Measurements from ENCODE around the gene ANKRD6.

ANKRD6 gene

DNA sequence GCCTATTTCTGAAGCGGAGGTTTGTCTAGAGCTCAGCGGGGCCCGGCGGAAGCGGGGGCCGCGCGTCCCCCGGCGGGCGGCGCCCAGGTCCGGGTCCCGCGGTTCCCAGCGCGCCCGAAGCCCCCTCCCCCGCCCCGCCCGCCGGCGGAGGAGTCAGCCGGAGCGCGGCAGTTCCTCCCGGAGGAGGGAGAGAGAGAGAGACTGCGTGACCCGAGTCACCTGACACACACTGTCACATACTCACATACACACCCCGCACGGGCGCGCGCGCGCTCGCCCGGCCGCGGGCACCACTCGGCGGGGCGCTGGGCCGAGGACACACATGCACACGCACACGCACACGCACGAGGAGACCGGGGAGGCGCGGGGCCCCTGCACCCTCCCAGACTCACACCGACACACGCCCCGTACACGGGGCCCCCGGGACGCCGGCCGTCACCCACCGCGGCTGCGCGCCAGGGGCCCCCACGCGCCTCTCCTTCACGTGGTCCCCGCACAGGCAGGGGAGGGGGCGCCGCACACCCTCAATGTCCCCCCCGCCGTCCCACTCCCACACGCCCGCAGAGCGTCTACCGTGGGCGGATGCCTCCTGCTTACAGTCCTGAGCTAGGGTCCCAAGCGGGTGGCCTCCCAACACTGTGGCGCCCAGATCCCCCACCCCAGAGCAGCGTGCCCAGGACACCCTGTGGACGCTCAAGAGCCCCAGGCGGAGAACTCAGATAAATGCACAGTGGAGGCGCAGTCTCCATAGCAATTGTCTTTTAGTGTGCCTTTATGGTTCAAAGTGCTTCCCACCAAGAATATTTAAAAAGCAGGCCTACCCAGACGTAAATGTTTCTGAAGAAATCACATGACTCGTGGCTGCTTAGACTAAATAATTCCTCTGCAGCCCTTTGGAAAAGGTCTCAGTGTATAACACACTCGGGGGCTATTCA is 20.6 kb upstream of the ANKRD6 start, which contains the start of gene RRAGD:
Gene RRAGD (minus strand): TSS at position 203 of the 935 bp plus-strand sequence. CDS start 280 bp downstream, outside the sequence.
- DNase-seq (ENCODE audit: extremely low spot score, insufficient read length, low read depth): peak; percentile 43
- FAIRE-seq: no peak

DNA sequence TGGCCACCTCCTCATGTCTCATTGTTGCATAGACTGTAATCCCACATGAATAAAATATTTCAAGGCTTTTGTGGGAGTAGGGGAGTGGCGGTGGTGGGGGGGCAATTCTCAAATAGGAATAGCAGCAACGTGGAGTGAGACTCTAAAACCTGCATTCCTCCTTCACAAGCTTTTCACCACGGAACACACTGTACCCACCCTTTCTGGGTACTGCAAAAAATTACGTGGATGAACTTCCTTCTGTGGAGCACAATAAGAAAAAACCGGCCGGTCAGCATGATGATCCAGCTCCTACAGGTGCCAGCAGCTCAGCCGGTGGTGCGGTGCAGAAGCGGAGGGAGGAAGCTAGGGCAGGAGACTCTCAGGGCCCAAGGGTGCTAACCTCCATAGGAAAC is 19.9 kb upstream of the ANKRD6 start:
- FAIRE-seq (no peak), DNase-seq (ENCODE audit: extremely low spot score, insufficient read length, low read depth) (no peak)

DNA sequence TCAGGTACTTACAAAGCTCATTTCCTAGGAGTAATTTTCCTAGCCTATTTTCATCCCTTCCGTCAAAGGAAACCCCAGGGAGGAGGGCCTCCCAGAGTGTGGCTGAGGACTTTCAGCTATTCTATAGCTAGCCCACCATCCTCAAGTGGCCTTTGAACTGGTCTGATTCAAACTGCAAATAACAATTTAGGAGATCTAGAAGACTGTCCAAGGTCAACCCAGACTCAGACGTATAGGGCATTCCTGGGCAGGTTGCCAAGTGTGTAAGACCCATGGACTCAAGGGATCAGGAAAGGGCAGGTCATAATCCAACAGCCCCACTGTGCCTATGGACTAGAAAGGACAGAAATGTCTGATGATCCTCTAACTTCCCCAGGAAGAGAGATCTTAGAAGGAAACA is 18.7 kb upstream of the ANKRD6 start:
- FAIRE-seq (no peak), DNase-seq (ENCODE audit: extremely low spot score, insufficient read length, low read depth) (no peak)

DNA sequence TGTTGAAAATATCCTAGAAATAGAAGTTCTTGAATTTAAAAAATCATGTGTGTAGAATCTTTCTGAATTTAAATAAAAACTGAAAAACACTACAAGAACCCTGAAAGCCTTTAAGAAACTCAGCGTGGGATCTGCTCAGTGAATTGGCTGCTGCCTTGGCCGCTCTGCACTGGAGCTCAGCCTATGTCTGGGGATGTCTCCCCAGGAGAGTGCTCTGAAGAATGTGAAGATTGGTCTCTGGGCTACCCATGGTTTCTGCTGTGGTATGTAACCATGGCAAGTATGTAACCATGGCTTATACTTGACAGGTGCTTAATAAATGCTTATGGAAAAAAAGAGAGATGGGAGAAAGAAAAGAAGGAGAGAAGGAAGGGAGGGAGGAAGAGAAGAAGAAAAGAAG is 17.8 kb upstream of the ANKRD6 start:
- FAIRE-seq: no peak
- no peak for DNase-seq (ENCODE audit: extremely low spot score, insufficient read length, low read depth)

DNA sequence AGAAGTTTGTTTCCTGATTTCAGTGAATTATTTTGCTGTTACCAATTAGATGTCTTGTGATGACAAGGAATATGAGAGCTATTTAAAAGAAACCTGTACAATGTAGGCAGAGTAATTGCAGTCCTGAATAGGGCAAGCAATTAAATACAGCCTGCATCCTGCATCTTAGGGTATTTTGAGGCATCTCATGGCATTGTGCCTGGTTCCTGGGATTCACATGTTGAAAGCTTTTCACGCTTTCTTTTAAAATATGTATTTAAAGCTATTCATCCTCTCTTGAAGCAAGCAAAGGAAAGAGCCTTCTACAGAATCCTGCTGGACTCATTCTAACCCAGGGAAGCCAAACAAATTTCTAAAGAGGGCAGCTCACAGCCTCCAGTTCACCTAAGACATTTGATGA is 16.2 kb upstream of the ANKRD6 start:
- FAIRE-seq (no peak), DNase-seq (ENCODE audit: extremely low spot score, insufficient read length, low read depth) (no peak)

DNA sequence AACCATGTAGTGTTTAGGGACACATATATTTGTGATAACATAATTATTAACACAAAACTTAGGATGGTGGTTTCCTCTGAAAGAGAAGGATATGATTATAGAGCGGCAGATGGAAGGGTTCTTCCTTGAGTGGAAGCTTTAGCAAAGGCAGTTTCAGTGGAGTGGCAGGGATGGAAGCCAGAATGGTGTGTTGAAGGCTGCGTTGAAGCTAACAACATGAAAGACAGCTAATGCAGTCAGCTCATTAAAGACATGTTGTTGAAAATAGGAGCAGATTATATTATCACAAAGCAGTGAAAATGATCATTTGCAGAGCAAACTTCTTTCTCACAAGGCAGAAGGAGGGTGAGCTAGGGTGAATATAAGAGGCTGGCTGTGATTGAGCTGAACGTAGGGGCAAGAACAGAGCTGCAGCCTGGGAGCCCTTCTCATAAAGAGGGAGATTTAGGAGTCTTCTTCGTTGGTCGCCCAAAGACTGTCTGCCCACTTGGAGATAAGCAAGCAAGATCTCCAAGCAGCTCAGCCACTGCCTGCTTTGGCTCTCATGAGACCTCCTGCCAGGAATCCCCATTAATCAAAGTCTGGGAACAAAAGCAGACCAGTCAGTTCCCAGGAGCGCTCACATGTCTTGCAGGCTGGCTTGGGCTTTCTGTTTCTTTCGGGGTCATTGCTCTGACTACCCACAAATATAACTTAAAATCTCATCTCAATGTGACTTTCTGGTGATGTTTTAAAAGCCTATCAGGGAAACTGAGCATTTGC is 2.6 kb upstream of the ANKRD6 start:
- no peak for FAIRE-seq
- no peak for DNase-seq (ENCODE audit: extremely low spot score, insufficient read length, low read depth)

DNA sequence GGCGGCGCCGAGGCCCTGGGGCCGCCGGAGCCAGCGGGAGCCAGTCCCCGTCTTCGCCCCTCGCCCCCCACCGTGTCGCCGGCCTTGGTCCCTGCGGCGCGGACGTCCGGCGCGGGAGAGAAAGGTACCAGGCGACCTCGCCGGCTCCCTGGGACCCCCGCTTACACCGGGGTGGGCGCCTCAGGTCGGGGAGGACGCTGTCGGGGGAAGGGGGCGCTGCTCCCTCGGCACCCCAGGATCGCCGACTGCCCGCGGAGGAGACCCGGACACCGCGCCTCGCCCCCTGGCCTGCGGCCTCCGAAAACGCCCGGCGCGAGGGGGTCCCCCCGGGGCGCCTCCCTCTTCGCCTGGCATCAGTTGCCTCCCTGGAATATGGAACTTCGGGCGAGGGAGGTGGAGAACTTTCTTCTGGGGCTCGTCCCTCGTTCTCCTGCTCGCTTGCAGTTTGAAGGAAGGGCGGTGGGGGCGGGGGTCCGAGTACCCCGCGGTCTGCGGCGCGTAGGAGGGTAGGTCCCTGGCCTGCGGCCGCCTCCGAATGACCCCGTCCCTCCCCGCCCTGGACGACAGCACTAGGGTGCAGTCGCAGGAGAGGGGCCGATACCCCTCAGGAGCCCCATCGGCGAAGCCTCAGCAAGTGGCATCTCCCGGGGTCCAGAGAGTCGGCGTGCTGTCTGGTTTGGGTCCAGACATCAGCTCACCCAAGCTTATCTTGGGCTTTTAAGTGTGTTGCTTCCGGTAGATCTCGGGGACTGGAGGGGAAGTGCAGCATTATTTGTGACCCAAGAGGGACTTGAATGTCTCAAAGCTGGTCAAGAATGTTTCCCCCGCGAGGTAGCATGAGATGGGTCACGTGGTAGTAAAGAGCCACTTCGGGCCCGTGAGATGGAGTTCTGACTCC is 549 bp downstream of the ANKRD6 start:
- FAIRE-seq: no peak
- DNase-seq (ENCODE audit: extremely low spot score, insufficient read length, low read depth): no peak

DNA sequence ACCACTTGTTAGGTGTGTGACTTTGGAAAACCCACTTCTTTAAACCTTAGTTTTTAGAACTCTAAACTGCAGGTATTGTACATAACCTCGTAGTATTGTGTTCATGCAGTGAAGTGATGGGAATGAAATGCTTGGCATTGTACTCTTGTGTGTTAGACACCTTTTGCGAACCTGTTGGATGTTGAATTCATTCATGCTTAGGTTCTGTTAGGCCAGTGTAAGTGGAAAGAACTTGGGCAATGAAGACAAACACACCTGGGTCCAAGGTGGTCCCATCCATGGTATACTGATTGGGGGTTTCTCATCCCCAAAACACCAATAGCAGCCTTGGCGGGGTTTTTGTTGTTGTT is 1.2 kb downstream of the ANKRD6 start:
- DNase-seq (ENCODE audit: extremely low spot score, insufficient read length, low read depth) (no peak), FAIRE-seq (no peak)

DNA sequence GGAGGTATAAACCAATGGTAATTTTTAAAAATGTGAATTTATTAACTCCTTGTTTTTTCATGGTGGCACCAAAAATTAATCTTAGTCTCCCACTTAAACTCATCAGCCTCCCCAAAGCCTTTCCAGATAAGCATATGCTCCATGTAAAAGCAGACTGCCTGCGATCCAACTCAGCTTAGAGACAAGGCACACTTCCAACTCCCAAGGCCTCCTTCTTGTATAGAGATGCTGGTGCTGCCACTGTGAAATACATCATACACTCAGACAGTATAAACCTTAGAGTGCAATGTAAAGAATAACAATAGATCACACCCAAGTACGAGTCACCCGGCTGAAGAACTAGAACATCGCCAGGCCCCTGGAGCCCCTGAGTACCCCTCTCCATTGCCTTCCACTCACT is 2.0 kb downstream of the ANKRD6 start:
- no peak for FAIRE-seq
- no peak for DNase-seq (ENCODE audit: extremely low spot score, insufficient read length, low read depth)

DNA sequence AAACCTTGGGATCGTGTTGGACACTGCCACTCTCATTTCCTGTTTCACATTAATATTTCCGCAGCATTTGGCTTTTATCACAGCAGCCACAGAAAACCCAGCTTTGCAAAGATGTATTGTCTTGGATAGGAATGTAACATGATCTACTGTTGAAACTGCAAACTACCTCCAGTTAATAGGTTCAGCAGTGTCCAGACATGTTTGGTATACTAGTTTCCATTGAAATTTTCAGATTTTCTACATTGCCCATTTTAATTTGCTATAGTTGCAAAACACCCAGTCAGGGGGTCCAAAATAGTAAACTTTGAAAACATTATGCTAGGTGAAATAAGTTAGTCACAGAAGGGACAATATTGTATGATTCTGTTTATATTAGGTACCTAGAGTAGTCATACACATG is 3.3 kb downstream of the ANKRD6 start:
- DNase-seq (ENCODE audit: extremely low spot score, insufficient read length, low read depth) (no peak), FAIRE-seq (no peak)

DNA sequence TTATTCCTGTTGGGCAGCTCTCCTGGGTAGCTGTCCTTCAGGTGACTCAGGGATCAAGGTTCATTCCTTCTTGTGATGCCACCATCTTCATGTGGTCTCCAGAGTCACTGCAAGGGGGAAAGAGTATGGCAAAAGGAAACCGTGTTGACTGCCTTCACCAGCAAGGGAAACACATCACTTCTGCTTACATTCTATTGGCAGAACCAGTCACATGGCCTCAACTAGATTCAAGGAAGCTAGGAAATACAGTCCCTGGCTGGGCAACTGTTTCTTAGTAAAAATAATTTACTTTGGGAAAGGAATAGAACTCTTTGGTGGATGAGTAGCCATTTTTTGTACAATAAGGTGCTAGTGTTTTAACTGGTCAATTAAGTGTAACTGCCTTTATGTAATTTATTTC is 5.3 kb downstream of the ANKRD6 start:
- FAIRE-seq: no peak
- DNase-seq (ENCODE audit: extremely low spot score, insufficient read length, low read depth): no peak

DNA sequence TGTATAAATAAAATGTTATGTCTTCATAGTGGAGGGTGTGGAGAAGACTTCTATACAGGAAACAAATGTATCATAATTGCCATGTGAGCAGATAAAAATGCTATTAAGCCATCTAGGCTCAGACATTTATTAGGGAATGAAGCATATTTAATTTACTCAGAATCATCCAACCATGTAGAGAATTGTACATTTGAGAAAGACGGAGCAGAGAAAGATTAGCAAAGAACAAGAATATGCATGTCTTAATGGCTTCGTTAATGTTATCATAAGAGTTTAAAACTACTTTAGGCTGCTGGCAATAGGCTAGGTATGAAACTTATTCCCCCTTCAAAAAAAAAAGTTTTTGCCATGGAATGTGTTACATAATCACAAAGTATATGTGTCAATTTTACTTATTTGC is 6.1 kb downstream of the ANKRD6 start:
- DNase-seq (ENCODE audit: extremely low spot score, insufficient read length, low read depth) (no peak), FAIRE-seq (no peak)

DNA sequence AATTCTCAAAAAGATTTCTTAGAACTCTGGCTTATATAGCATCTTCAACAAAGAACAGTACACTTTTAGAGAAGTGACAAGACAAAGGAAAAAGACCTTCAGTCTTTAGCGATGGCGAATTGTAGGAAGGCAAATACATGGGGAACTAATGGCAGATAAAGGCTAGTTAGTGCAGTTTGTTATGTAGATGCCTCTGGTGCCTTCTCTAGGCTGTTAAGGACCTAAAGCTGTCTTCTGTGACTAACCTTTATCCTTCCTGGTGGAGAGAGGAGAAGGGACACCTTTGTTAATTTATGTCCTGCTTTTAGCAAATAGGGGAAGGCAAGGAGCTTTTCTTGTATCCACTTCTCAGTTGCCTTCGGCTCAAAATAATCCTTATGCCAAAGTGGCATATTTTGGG is 7.2 kb downstream of the ANKRD6 start:
- FAIRE-seq: no peak
- DNase-seq (ENCODE audit: extremely low spot score, insufficient read length, low read depth): no peak

DNA sequence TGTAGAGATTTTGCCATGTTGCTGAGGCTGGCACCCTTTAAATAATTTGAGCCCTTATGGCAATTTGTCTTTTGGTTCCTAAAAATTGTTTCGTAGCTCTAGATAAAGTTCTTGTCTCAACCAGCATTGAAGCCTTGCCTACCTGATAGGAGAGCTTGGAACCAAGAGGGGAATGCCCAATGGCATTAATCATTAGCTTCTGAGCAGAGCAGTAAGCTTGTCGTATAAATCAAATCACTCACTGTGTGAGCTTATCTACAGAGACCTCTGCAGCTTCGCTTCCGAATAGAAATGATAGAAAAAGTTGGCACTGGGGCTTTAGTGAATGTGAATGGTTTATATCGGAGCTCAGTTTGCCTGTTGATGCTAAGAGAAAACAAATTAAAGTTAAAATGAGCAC is 10.7 kb downstream of the ANKRD6 start:
- DNase-seq (ENCODE audit: extremely low spot score, insufficient read length, low read depth) (no peak), FAIRE-seq (no peak)

DNA sequence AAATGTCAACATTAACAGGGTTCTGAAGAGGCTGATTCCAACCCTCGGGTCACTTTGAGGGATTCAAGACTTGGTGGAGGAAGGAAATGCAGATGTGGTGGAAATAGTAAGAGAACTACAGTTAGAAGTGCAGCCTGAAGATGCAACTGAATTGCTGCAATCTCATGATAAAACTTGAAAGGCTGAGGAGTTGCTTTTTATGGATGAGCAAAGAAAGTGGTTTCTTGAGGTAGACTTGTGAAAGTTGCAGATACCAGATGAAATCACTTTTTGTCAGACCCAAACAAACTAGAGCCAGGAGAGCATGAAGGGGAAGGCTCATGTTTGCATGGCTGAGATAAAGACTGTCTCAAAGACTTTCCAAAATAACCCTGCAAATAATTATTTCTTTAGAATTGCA is 16.2 kb downstream of the ANKRD6 start:
- FAIRE-seq (no peak), DNase-seq (ENCODE audit: extremely low spot score, insufficient read length, low read depth) (no peak)

DNA sequence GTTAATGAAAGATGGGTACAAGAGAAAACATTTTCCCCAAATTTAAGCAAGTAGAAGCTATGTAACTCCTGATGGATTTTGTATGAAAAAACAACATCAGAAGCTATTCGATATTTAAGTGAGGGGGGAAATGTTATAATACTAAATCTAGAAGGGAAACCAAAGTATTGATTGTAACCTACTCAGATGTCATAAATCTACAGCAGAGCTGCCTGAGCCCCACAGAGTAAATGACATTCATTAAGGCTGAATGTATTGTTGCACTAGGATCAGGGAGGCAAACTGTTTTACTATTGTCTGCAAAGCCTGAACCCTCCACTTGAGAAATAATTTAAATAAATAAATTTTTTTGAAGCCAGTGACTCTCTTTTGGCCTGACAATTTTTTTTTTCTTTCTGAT is 19.3 kb downstream of the ANKRD6 start:
- FAIRE-seq: no peak
- no peak for DNase-seq (ENCODE audit: extremely low spot score, insufficient read length, low read depth)

DNA sequence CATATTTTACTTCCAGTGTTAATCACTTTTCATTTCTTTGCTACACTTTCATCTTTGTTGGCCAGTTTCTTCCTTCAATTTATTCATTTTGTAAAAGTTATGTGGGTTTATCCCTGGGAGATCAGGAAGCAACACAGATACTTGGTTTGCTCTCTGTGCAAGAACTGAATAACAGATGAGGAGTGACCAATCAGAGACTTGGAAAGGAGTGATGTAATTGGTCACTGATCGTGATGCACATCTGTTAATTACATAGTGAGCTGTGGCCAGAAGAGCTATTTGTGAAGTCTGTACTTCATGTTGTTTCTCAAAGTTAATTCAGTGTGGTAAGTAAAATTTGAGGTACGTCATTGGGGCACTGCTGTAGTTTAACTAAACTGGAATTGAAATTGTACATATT is 21.3 kb downstream of the ANKRD6 start:
- DNase-seq (ENCODE audit: extremely low spot score, insufficient read length, low read depth): no peak
- no peak for FAIRE-seq

DNA sequence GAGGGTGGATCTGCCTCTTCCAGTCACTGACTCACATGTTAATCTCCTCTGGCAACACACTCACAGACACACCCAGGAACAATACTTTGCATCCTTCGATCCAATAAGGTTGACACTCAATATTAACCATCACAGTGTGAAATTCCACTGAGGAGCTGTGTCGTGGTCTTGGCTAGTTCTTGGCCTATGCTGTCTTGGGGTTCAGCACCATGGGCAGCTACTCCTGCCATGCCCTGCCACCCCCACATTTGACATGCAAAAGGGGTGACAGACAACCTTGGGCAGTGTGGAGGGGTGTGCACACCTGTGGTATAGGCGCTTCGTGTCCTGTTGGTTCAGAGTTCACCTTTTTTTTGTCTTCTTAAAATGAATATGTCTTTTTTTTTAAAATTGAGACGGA is 25.8 kb downstream of the ANKRD6 start:
- DNase-seq (ENCODE audit: extremely low spot score, insufficient read length, low read depth) (no peak), FAIRE-seq (no peak)

DNA sequence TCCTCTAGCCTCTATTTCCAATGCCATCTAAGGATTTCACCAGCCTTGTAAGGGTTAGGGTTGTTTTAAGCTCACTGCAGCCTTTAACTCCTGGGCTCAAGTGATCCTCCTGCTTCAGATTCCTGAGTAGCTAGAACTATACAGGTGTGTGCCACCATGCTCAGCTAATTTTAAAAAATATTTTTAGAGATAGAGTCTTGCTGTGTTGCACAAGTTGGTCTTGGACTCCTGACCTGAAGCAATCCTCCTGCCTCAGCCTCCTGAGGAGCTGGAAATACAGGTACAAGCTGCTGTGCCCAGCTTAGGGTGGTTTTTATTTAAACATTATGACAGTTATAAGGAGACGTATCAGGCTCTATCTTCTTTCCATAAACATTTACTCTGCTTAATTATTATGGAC is 26.5 kb downstream of the ANKRD6 start:
- FAIRE-seq: no peak

DNA sequence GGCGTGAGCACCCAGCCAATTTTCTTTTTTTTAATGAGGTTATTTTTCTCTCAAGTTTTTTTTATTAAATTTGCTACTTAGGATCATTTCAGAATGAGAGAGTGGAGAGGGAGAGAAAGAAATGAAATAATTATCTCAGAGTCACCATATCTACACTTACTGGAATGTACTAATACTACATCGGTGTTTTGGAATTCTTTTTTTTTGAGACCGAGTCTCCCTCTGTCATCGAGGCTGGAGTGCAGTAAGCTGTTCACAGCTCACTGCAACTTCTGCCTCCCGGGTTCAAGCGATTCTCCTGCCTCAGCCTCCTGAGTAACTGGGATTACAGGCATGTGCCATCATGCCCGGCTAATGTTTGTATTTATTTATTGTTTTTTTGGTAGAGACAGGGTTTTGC is 27.8 kb downstream of the ANKRD6 start:
- no peak for FAIRE-seq

More for the DNA sequence above, 26.5 kb downstream of the ANKRD6 start:
- DNase-seq (ENCODE audit: extremely low spot score, insufficient read length, low read depth): no peak

More for the DNA sequence above, 27.8 kb downstream of the ANKRD6 start:
- no peak for DNase-seq (ENCODE audit: extremely low spot score, insufficient read length, low read depth)

Measured in GM18507 (cell line).